Measurements from ENCODE around the gene NPLOC4.

NPLOC4 gene

GRCh38 chr17:81566461-81567126 lies 70.3 kb downstream of the NPLOC4 start:
- TF ChIP-seq, protein P1, sequence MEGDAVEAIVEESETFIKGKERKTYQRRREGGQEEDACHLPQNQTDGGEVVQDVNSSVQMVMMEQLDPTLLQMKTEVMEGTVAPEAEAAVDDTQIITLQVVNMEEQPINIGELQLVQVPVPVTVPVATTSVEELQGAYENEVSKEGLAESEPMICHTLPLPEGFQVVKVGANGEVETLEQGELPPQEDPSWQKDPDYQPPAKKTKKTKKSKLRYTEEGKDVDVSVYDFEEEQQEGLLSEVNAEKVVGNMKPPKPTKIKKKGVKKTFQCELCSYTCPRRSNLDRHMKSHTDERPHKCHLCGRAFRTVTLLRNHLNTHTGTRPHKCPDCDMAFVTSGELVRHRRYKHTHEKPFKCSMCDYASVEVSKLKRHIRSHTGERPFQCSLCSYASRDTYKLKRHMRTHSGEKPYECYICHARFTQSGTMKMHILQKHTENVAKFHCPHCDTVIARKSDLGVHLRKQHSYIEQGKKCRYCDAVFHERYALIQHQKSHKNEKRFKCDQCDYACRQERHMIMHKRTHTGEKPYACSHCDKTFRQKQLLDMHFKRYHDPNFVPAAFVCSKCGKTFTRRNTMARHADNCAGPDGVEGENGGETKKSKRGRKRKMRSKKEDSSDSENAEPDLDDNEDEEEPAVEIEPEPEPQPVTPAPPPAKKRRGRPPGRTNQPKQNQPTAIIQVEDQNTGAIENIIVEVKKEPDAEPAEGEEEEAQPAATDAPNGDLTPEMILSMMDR (IDR thresholded peaks at IDR 0.05): no peak
- no peak for TF ChIP-seq ZFX (IDR thresholded peaks at IDR 0.05; ENCODE audit: borderline replicate concordance)
- peak overlapping the region; percentile 72 for H3K27ac ChIP-seq

GRCh38 chr17:81565231-81565630 lies 71.7 kb downstream of the NPLOC4 start:
- TF ChIP-seq ZFX (IDR thresholded peaks at IDR 0.05; ENCODE audit: borderline replicate concordance): no peak
- H3K27ac ChIP-seq: no peak overlapping the region

- H3K27ac ChIP-seq: no peak overlapping the region
Measured at GRCh38 chr17:81564778-81565177, 72.1 kb downstream of the NPLOC4 start.

DNA sequence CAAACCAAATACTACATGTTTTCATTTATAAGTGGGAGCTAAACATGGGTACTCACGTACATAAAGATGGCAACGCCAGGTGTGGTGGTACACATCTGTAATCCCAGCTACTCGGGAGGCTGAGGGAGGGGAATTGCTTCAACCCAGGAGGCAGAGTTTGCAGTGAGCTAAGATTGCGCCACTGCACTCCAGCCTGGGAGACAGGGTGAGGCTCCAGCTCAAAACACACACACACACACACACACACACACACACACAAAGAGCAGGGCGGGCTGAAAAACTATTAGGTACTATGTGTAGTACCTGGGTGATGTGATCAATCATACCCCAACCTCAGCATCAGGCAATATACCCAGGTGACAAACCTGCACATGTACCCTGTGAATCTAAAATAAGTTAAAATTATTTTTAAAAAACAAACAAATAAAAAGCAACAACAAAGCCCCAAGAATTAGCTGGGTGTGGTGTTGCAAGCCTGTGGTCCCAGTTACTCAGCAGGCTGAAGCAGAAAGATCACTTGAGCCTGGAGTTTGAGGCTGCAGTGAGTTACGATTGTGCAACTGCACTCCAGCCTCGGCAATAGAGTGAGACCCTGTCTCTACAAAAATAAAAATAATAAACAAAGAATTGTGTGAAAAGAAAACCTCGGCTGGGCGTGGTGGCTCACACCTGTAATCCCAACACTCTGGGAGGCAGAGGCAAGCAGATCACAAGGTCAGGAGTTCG lies 72.9 kb downstream of the NPLOC4 start:
- H3K27ac ChIP-seq: no peak overlapping the region
- TF ChIP-seq, protein P1 (IDR thresholded peaks at IDR 0.05): no peak
- no peak for TF ChIP-seq ZFX (IDR thresholded peaks at IDR 0.05; ENCODE audit: borderline replicate concordance)

More at GRCh38 chr17:81564778-81565177, 72.1 kb downstream of the NPLOC4 start:
- TF ChIP-seq, protein P1 (IDR thresholded peaks at IDR 0.05): no peak
- TF ChIP-seq ZFX (IDR thresholded peaks at IDR 0.05; ENCODE audit: borderline replicate concordance): no peak

GRCh38 chr17:81561494-81561885 lies 75.4 kb downstream of the NPLOC4 start:
- H3K27ac ChIP-seq: no peak overlapping the region
- no peak for TF ChIP-seq ZFX (IDR thresholded peaks at IDR 0.05; ENCODE audit: borderline replicate concordance)
- TF ChIP-seq, protein P1 (IDR thresholded peaks at IDR 0.05): no peak

DNA sequence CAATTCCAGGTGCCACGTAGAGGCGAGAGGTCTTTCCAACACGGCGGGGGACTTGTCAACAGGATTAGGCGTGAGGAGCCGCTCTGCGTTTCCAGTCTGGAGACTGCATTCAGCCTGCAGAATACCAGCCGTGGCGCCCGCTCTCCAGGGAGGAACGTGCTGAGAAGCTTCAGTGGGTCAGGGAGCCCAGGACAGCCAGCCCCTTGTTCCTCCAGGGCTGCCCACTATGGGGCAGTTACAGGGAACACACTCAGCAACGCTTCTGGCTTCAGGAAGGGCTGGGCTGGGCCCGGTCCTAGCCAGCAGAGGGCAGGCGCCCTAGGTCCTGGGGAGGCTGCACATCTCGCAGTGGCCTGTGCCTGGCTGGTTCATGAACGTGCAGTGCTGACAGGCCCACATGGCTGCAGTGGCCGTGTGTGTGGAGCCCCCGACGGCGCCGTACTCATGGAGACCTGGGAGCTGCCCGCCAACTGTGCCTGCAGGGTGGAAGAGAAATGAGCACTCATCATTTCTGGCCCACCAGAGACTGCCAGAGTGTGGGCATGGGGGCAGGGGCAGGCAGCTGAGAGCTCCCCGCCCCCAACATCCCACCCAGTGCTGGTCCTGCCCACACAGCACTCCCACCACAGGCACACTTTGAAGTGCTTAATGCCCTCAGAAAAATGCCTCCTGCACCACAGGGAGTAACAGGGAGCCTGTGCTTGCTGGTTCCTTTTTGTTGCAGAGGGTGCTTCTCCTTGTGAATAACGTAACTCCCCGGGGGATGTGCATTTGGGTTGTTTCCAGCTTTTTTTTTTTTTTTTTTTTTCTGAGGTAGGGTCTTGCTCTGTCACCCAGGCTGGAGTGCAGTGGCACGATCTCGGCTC lies 77.7 kb downstream of the NPLOC4 start:
- H3K27ac ChIP-seq: no peak overlapping the region

DNA sequence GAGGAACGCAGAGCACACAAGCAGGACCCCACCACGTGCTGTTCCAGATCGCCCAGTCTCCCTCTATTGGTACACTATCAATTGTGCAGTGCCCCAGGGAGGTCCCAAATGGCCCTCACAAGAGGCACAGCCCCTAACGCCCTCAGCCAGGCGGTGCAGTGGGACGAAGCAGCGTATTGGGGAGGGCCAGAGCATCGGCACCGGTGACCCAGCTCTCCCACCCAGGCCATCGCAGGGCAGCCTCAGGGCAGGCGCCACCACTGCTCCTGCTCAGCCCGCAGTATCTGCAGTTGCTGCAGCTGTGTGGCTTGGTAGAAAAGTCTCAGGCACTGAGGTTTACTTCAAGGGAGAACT lies 78.8 kb downstream of the NPLOC4 start:
- no peak overlapping the region for H3K27ac ChIP-seq

More for the DNA sequence above, 77.7 kb downstream of the NPLOC4 start:
- TF ChIP-seq ZFX (IDR thresholded peaks at IDR 0.05; ENCODE audit: borderline replicate concordance): no peak
- TF ChIP-seq, protein P1 (IDR thresholded peaks at IDR 0.05): no peak

More for the DNA sequence above, 78.8 kb downstream of the NPLOC4 start:
- TF ChIP-seq, protein P1 (IDR thresholded peaks at IDR 0.05): no peak
- no peak for TF ChIP-seq ZFX (IDR thresholded peaks at IDR 0.05; ENCODE audit: borderline replicate concordance)

All from 22Rv1 (cell line).